ENCODE measurements around the gene GULP1.

DNA sequence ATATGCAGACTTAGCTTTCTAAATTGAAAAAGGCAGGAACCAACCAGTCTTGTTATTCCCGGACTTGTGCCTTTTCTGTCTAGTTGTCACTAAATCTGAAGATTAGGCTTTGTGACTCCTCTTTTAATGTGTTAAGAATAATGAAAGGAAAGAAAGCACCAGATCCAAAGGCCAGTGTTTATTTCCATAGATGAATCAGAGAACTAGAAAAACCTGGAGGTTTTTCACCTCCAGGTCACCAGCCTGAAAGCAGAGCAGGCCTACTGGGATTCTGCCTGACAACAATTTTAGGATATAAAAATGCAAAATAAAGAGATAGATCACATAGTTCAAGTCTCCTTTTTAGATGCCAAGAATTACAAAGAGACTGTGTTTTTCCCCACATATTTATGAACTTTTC is 160.4 kb downstream of the GULP1 start:
- no peak for TF ChIP-seq POLR2AphosphoS5 (IDR thresholded peaks at IDR 0.05; ENCODE audit: low read depth, low read length)
- TF ChIP-seq TAF1 (IDR thresholded peaks at IDR 0.05; ENCODE audit: borderline replicate concordance, insufficient read depth, low read length), result no peak
- TF ChIP-seq, protein P1, sequence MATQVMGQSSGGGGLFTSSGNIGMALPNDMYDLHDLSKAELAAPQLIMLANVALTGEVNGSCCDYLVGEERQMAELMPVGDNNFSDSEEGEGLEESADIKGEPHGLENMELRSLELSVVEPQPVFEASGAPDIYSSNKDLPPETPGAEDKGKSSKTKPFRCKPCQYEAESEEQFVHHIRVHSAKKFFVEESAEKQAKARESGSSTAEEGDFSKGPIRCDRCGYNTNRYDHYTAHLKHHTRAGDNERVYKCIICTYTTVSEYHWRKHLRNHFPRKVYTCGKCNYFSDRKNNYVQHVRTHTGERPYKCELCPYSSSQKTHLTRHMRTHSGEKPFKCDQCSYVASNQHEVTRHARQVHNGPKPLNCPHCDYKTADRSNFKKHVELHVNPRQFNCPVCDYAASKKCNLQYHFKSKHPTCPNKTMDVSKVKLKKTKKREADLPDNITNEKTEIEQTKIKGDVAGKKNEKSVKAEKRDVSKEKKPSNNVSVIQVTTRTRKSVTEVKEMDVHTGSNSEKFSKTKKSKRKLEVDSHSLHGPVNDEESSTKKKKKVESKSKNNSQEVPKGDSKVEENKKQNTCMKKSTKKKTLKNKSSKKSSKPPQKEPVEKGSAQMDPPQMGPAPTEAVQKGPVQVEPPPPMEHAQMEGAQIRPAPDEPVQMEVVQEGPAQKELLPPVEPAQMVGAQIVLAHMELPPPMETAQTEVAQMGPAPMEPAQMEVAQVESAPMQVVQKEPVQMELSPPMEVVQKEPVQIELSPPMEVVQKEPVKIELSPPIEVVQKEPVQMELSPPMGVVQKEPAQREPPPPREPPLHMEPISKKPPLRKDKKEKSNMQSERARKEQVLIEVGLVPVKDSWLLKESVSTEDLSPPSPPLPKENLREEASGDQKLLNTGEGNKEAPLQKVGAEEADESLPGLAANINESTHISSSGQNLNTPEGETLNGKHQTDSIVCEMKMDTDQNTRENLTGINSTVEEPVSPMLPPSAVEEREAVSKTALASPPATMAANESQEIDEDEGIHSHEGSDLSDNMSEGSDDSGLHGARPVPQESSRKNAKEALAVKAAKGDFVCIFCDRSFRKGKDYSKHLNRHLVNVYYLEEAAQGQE (IDR thresholded peaks at IDR 0.05; ENCODE audit: insufficient read depth in 1 of 2, low read depth in 2 of 2, low read length in 2 of 2), result no peak
- no peak for TF ChIP-seq SIN3A (IDR thresholded peaks at IDR 0.05; ENCODE audit: borderline replicate concordance, insufficient read depth, low read length)
